M059J (cell line): Measurements from ENCODE around the gene CPA4. TPM values are rescaled to one million over a fixed set of nuclear protein-coding genes. Genes with fewer than 3 reads are reported as not detected.

Experiments used
- DNase-seq: peaks from one replicate; pipeline ENCODE4 v3.0.0-alpha.2; 2012; ENCODE audit warnings: low read depth
- total RNA-seq: library from RNA; depleted of rRNA; stranded (reverse); fragments of >200 nt; shearing (Covaris generic); gene quantifications from 2 replicates; pipeline ENCODE4 v1.2.3, GENCODE V29; 2014

CPA4 gene
- total RNA-seq, 1 experiment from 2014 or later, result 723 TPM

DNA sequence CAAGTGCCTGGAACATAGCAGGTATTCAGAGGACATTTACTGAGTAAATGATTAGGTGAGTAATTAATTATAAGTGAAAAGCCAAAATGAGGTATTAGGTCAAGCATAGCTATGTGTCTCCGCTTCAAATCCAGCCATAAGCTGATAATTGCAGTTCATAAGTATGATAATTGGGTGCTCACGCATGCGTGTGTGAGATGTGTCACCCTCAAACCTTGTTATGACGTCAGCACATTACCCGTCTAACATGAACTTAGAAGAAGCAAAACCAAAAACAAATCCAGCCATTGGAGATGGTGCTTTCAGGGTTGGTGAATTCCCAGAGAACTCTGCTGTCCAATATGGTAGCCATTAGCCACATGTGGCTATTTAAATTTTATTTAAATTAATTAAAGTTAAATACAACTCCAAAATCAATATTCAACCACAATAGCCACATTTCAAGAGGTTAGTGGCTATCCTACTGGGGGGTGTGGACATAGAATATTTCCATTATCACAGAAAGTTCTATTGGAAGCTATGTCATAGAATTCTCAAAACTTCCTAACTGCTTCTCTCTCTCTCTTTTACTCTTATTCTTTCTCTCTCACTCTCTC lies 51.4 kb downstream of the CPA4 start, which contains the start of gene CPA5:
TSS of gene CPA5 (plus strand) at position 546 of the 596 bp plus-strand sequence. CDS start 1,670 bp downstream, outside the sequence.
- DNase-seq, result no peak

DNA sequence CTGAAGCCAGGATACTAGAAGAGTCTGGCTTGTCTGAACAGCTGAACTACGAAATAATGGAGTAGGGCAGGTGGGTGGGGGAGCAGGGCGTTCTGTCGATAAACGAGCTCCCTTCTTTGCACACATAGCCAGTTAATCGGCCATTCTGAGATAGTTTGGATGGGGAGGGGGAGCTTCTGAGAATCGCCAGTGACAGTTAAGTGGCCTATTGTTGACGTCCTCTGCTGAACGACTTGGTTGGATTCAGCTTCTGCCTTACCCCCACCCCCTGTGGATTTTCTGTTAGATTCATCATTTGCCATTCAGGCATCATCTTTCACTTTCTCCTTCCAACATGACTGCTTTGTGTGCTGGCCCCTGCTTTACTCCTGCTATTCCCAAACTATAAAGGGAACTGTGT lies 52.2 kb downstream of the CPA4 start:
- DNase-seq, result no peak

DNA sequence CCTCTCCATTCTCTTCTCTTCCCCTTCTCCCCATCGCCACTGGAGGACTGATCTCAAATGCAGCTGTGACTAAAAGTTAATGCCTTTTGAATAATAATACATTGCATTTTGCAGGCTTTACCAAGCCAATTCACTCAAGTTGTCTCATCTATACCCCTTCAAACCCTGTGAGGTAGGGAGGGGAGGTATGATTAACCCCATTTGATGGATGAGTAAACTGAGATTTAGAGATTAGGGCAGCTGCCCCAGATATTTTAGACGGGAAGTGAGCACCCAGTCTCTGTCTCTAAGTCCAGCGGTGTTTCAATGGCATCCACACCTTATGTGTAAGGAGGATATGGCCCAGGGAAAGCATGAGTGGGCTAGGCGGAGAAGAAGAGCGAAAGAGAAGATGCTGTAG lies 52.8 kb downstream of the CPA4 start:
- DNase-seq, result no peak

DNA sequence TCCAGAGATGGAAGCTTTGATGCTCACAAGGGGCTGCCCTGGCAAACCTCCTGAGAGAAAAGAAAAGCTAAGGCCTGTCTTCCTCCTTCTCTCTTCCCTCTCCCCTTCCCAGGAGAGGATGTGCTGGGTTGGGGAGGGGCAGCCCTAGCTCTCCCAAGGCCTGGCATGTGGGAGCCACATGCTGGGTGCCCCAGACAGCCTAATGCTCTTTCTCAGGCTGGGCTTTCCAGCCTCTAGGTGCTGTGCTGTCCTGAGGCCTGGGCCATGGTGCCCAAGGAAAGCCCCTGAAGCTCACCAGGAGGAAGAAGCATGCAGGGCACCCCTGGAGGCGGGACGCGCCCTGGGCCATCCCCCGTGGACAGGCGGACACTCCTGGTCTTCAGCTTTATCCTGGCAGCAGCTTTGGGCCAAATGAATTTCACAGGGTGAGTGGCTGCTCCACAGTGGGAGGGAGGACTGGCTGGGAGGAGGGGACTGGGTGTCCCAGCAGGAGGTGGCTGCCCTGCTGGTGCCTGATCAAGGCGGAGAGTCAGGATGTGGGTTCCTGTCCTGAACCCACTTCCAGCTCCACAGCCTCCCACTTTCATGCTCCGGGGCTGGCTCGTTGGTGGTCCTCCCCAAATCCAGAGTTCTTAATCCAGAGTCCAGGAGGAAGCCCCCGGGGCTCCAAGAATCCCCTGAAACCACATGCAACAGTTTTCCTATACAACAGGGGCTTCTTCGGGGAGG lies 53.4 kb downstream of the CPA4 start:
- no peak for DNase-seq

DNA sequence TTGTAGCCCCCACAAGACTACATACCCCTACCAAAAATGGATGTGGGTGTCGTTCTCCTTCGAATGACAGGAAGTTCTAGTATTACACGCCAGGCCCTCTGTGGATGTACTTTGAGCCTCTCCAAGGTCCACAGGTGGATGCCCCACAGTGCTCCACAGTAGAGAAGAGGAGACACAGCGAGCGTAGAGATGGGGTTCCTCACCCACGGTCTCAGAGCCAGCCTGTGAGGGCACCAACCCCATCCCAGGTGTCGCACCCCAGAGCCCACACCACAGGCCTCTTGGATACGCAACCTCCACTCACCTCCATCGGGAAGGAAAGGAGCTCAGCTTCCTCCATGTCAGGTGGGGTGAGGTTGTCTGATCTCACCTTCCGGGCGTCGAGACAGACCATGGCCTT lies 54.0 kb downstream of the CPA4 start:
- DNase-seq, result no peak

DNA sequence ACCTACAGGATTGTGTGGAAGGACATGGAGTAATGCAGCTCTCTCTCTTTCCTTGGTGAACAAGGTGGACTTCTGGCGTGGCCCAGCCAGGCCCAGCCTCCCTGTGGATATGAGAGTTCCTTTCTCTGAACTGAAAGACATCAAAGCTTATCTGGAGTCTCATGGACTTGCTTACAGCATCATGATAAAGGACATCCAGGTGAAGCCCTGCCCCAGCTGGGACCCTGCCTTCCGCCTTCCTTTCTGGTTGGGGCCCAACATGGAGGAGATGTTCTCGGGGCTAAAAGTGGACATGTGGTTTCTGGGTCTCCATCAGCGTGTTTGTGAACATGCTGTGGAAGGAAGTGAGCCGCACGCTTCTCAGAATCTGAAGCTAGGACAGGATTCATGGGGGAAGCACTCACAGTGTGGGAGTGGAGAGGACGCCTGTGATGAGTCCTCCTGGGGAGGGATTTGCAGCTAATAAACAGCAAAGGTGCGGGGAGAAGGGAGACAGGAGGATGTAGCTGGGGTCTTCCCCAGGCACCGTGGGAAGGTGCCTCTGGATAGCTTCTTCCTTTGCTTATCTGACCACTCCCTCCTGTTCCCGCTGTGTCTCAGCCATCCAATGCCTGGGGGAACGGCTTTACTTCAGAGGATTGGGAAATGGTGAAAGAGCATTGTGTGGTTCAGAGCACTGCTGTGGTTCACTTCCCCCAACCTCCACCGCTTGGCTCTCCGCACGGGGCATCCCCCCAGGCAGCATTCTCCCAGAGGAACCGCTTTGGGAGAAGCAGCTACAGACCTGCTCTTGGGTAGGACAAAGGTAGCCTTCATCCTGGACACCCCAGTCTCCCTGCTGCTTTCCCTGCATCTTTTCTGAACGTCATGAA lies 57.2 kb downstream of the CPA4 start:
- DNase-seq, result no peak

DNA sequence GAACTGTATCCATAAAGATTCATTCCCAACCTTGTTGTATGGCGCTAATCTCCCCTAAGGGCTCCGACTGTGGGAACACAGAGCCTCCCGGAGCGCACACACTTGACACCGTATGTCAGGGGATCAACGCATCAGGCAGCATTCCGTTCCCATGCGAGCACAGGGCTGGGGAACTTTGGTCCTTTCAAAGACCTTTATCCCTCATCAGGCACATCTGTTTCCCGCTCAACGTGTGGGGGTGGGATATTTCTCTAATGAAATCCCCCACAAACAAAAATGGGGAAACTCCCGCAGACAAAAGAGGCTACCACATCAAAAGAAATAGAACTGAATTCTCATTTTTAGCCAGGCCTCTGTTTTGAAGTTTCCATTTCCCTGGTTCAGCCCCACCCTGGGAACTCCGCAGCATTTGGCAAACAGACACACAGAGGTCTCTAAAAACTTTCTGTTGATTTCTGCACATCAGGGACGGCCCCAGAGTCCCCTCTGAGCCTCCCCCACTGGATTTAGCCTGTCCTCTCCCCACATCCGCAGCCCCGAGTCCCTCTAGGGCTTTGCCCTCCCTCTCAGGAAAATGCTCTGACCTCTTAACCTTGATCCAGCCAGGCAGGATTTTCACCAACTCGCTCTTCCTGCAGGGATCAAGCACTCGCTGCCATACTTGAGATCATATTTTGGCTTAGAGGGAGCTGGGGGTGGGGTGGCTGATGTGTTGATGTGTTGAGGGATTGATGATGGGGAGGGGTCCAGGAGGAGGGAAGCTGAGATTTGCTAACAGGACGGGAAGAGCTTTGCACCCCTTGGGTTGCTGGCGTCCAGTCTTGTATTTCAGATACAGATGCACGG lies 58.2 kb downstream of the CPA4 start:
- no peak for DNase-seq

DNA sequence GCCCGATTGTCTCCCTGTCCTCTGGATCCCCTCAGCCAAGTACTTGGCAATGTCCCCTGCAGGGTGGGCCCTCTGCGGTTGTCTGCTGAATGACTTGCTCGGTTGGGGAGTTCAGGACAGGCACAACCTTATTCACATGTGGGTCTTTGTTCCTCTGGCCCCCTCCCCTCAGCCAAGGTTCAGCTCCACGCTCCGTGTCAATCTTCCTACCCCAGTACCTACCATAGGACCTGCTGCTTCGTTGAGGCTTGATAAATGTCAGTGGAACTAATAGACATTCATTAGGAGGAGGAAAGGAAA lies 58.8 kb downstream of the CPA4 start:
- DNase-seq, result no peak

DNA sequence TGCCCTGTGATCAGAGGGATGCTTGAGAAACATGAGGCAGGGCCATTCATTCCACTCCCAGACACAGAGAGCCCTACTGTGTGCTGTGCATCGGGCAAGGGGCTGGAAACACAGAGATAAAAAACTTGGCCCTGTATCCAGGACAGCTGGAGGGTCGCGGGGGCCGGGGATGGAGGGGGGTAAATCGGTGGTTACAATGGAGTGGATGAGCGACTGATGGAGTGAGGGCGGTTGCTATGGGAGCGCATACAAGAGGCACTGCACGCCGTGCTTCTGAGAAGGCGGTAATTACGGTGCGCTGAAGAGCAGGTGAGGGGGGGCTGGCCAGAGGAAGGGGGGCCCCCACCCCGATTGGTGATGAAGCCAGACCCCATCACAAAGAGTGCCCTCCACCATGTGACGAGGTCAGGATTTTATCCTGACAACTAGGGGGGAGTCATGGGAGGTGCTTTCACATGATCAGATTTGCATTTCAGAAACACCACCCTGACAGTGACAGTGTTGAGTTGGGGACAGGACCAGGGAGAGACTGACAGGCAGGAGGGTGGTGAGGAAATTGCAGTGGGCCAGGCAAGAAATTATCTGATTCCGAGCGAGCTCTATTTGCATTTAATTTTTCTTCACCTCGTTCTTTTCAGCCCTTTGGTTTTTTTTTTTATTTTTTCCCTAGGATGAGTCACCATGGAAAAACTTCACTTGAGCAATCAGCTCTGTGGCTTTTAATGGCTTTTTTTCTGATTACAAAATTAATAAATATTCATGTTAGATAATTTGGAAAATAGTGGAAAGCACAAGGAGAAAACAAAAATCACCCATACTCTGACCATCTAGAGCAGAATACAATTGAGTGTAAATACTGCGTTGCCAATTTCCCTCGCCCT lies 59.5 kb downstream of the CPA4 start:
- peak; percentile 76 for DNase-seq

DNA sequence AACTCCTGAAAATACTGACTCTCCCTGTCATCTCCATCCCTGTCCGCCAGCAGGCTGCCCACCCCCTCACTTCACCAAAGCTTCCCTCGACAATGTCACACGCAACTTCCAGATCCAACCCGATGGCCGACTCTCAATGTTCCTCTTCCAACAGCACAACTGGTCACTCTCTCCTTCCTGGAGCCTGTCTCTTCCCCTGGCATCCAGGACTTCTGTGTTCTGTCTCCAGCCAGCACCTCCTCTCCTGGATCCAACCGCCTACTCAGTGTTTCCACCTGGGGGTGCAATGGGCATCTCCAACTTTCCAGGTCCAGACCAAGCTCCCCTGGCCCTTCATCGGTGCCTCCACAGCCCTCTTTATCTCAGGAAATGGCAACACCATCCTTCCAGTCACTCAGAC lies 60.2 kb downstream of the CPA4 start:
- peak; percentile 43 for DNase-seq

DNA sequence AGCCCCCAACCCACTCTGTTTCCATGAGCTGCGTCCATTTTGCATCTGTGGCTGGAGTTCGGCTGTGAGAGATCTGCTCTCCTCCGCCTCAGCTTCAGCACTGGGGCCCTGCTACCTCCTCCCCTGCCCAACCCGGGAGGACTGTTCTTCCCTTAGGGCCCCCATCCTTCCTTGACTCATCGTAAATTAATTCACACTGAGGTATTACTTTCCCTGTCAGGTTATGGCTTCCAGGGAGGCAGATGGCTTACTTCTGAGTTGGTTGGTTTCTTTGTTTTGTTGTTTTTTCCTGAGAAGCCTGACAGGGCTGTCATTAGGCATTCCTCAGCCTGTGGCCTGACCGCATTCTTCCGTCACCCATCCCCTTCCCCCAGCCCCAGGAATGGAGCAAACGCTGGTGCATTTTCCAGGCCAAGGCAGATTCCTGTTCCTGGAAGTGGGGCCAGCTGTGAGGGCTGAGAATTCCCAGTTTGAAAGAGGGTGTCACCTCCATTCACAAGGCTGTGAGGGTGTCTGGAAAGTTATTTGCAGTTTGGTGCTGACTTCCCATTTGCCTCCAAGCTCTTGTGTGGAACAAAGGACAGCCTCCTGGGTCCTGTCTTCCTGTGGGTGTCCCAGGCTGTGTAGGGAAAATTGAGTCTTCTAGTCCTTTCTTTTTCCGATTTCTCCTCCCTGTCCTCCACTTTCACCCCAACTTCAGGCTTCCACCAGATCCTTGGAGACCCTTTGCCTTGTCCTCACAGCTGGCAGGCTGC lies 63.3 kb downstream of the CPA4 start:
- peak; percentile 100 for DNase-seq

DNA sequence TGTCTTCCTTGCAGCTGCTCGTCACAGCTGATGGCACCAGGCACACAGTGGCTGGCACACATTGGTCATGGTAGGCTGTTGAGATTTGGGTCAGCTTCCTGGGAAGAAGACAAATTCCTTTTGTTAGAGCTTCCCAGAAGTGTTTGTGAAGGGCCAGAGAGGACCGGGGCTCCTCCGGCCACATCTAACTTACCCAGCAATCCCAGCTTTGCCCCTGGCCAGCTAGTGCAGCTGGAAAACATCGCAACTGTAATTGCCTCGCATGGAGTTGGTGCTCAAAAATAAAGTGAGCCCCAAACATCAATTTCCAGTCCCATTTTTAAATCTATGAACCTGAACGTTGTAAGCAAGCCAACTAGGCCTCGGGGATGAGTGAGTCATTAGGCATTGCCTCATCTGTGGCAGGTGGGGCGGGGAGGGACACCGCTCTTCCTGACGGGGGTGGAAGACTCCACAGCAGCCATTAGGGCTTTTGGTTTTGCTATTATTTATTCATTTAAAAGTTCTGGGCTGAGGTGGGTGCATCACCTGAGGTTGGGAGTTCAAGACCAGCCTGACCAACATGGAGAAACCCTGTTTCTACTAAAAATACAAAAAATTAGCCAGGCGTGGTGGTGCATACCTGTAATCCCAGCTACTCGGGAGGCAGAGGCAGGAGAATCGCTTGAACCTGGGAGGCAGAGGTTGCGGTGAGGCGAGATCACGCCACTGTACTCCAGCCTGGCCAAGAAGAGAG lies 64.1 kb downstream of the CPA4 start:
- peak; percentile 97 for DNase-seq

DNA sequence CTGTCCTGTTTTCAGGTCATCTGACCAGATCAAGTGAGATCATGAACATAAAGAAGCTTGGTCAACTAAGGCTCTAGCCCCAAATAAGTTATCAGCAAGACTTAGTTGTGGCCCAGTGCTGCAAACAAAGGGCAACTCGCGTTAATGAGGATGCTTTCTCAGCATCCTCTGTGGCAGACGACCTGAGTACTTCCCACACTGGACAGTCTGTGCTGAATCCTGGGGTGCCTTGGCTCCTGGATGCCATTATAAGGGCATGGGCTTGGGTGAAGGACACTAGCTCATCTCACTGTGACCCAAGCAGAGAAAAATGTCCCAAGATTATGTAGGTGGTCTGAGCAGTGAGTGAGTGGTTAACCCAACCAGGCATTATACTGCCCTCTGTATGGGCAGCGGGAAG lies 65.5 kb downstream of the CPA4 start:
- DNase-seq, result no peak

DNA sequence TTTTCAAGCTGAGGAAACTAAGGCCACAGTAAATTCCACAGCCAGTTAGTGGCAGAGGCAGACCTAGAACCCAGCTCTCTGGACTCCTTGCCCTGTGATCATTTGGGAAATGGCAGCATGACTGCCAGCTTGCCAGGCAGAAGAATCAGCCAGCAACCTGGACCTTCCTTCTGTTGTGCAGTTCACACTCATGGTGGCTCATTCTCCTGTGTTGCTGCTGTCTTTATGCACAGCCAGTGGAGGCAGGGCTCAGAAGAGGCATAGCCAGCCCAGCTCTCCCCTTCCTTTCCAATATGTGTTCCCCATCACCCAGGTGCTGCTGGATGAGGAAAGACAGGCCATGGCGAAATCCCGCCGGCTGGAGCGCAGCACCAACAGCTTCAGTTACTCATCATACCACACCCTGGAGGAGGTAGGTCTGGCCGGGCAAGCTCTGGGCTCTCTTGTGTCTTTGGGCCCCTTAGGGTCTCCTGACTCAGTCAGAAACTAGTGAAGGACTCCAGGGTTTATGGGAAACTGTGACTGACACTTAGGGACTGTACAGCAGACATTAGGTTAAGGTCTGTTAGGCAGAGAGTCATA lies 66.4 kb downstream of the CPA4 start:
- DNase-seq, result no peak

DNA sequence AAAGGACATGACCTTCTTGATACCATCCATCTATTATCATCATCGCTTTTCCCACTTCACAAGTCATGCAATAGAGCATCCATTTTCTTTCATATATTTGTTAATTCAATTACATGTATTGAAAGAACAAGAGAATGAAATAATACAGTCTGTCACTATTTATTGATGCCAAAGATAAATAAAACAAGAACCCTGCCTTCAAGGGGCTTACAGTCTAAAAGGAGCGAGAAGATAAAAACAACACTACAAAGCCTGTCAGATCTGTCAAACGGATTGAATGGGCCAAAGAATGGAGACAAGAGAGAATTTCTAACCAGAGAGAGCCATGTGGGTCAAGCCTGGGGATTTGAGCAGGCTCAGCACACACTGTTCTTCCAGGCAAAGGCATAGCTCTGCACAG lies 67.6 kb downstream of the CPA4 start:
- DNase-seq, result no peak

DNA sequence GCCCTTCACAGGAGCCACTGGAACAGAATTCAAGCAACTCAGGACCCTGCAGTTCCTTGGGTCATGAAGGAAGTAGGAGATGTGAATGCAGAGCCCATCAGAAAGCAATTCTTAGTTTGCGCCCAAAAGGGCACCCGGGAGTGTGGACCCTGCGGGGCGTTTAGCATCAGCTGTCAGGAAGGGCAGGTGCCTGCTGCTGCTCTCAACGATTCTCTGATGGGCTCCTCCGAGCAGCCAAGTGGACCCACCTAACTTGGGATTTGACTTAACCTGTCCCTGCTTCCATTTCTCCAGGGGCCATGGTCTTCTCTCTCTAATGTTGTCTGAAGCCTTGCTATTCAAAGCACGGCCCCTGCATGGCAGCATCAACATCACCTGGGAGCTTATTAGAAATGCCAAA lies 68.7 kb downstream of the CPA4 start:
- DNase-seq, result no peak

DNA sequence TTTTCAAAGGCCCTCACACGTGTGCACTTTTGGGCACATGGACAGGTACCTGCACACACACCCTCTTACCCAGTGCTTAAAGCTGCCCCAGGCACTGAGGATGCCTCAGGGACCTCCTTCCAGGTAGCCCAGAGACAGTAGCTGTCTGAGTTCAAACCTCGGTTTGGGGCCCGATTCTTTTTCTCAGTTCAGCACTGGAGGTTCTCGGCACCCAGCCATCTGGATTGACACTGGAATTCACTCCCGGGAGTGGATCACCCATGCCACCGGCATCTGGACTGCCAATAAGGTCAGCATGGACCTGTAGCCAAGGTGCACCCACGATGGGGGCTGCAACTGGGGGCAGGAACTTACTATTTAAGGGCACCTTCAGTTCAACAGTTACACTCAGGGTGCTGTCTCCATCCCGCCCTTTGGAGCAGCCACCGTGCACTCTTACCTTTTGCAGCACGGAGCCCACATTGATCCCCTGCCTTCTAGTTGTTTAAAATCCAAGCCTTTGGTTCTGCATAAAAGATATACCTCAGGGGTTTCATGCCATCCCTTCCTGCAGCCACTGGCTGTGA lies 69.4 kb downstream of the CPA4 start:
- no peak for DNase-seq

DNA sequence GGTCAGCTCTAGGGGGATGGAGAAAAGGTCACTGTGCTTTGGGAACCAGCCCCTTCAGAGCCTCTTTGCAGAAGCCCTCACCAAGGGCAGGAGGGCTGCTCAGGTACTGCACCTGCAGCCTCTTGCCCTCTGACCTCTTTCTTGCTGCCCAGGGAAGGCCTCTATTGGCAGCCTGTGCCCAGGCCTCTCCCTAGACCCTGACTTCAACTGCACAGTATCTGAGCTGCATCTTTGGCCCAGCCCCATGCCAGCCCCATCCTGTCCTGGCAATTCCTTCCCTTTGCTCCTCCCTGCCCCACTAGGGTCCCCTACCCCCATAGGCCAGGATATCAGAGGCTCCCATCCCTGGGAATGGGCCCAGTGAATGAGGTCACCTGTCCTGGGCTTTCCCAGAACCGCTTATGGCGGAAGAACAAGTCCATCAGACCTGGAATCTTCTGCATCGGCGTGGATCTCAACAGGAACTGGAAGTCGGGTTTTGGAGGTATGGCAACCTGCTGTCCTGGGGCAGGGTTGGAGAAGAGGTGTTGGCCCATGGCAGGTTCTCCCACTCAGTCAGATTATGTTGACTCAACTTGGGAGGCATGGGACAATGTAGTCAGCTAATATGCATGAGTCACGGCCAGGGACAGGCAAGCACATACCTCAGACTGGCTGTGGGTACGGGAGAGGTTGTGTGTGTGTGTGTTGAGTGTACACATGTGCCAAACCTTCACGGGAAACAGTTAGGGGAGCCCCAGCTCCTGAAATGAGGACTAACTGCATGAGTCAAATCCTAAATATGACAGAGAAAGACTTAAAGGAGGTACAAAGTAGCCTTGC lies 70.3 kb downstream of the CPA4 start:
- DNase-seq, result peak; percentile 100
